HG02943 (cell line): ENCODE data around the gene HOXC12.

ENCODE experiments used
- ATAC-seq: cut with Tn5 transposase; IDR thresholded peaks from one replicate; pipeline ENCODE4 v1.9.1; 2021; ENCODE audit warnings: mild to moderate bottlenecking, low read depth, moderate library complexity; ENCODE audit not compliant: unreplicated experiment

HOXC12 gene, protein sequence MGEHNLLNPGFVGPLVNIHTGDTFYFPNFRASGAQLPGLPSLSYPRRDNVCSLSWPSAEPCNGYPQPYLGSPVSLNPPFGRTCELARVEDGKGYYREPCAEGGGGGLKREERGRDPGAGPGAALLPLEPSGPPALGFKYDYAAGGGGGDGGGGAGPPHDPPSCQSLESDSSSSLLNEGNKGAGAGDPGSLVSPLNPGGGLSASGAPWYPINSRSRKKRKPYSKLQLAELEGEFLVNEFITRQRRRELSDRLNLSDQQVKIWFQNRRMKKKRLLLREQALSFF

GRCh38 chr12:53954694-53955035, at the start of gene HOXC12:
HOXC12 (plus strand) TSS chr12:53954903; CDS start chr12:53954930, 27 bp downstream.
- no peak for ATAC-seq

- no peak for ATAC-seq
These were observed 47.6 kb upstream of the HOXC12 start for GRCh38 chr12:53907103-53907502.

DNA sequence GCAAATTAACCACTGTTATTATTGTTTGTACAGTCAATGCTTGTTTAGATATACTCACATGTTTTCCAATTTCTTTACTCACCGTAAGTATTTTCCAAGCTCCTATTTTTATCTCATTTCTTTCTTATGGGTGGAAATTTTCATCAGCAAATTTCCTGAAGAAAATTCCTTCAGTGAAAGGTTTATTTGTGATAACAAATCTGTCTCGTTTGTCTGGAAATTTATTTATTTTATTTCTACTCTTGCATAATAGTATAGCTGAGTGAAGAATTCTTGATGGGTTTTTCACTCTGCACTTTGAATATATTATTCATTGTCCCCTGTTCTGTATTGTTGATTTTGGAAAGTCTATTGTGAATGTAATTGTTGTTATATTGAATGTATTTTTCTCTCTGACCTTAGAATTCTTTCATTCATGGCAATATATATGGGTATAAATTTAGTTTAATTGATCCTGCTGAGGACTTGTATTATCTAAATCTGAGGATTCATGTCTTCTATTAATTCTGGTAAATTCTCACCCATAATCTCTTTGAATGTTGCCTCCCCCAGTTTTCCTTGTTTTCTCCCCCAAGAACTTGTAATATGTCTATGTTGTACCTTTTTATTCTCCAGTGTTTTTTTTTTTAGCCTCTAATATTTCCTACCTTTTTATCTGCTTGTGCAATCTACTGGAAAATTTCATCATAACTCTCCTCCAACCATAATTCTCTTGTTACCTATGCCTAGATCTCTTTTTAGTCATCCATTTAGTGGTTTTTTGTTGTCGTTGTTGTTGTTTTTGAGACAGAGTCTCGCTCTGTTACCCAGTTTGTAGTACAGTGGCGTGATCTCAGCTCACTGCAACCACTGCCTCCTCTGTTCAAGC, 37.7 kb upstream of the HOXC12 start:
- no peak for ATAC-seq

- ATAC-seq: no peak
These were observed 29.9 kb upstream of the HOXC12 start for GRCh38 chr12:53924521-53925405.

DNA sequence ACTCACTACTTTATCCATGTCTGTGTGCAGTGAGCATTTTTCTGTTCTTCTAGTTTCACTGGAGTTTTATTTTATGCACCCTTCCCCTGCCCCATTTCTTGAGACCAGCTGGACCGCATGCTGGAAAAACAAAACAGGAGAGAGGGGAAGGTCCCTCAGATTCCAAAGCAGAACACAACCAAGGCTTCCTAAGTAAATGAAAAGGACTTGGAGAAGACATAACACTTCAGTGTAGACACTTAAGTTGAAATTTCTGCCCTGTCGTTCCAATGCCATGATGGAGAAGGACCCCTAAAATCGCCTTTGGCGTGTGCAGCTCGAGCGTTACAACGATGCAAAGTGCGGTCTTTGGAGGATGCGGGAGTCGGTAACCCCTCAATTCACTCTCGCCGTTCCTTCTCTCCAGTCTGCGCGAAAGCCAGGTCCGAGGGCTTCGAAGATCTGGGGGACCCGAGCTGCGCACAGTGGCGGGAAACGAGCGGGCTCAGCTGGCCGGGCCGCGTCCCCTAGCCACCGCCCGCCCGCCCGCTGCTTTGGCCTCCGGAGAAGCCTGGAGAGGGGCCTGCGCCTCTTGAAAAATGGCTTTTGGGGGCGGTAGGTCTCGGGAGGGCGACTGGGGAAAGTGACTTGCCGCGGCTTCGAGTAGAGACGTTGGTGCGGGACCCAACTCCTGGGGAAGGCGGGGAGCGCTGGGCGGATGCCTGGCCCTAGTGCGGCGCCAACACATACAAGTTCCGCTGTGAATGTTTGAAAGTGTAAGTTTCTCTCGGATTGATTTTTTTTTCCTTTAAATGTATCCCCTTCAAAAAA, 27.3 kb upstream of the HOXC12 start:
- ATAC-seq: no peak

DNA sequence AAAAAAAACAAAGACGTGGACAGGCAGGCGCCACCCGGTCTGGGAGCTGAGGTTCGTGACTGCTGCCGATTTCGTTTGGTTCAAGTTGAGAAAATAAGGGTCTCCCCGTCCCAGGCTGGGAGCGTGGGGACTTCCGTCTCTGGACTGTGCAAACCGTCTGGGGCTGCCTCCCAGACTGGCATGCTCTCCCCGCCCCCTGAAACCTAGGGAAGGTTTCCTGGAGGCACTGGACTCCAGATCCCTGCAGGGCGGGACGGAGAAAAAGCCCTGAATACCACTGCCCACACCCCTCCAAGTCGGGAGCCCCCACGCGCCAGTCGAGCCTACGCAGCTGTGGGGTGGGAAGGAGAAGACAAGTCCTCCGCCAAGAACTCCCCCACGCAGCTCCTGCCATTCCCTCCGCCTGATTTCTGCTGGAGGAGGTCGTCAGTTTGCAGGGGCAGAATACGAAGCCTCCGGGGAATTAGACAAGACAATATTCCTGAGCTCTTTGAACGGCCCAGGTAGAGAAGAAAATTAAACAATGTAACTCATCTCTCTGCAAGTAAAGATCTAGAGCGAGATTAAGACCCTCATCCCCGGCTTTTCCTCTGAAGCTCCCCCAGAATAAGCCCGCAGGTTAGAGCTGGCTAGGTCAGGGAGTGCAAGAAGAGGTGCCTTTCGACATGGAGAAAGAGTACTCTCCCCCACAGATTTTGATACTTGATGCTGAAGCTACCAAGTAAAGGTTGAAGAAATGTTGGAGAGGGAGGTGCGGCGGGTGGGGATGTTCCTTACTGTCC, 26.5 kb upstream of the HOXC12 start:
- ATAC-seq: no peak

GRCh38 chr12:53929527-53929926, 25.2 kb upstream of the HOXC12 start:
- no peak for ATAC-seq

- ATAC-seq: no peak
These were observed 24.0 kb upstream of the HOXC12 start for GRCh38 chr12:53930591-53931255.

- ATAC-seq: no peak
These were observed 22.7 kb upstream of the HOXC12 start for GRCh38 chr12:53931844-53932581.

GRCh38 chr12:53932915-53933314, 21.8 kb upstream of the HOXC12 start:
- no peak for ATAC-seq

DNA sequence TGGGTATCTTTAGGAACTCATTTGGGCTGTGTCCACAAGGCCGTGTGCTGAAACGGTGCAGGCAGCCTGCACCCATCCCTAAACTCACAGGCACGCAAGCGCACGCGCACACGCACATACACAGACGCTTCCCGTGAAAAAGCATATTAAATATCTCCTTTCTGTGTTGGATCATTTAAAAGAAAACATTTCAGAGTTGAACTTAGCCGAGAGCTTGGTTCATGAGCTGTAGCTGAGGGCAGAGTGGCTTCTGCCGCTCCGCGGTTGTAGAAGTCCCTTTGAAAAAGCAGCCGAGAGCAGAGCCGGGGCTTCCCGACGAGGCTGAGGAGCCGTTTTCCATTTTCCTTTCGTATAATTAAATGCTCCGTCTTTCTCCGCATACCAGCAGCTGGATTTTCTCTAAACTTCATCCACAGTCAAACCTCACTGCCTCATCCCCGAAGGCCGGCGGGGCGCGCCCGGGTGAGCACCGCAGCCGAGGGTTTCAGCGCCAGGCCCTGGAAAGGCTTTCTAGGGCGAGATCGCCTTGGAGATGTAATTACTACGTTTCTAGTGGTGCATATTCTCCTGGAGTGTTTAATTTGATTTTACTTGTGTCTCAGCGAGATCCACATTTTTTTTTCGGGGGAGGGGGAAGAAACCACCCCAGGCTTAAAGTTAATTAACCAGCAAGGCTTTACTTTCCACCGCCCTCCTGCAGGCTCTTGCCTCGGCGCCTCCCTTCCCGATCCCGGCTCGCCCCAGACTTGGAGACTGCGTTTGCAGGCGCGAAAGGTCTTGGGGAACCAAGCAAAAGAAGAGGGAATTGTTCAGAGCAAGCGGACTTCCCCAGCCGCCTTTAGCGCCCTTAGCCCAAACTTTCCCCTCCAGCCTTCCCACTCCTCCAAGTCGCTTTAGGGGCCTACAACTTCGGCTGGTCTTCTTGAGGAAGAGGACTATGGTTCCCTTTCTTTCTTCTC, 19.0 kb upstream of the HOXC12 start:
- no peak for ATAC-seq

- ATAC-seq: no peak
These were observed 17.6 kb upstream of the HOXC12 start for GRCh38 chr12:53937099-53937498.

DNA sequence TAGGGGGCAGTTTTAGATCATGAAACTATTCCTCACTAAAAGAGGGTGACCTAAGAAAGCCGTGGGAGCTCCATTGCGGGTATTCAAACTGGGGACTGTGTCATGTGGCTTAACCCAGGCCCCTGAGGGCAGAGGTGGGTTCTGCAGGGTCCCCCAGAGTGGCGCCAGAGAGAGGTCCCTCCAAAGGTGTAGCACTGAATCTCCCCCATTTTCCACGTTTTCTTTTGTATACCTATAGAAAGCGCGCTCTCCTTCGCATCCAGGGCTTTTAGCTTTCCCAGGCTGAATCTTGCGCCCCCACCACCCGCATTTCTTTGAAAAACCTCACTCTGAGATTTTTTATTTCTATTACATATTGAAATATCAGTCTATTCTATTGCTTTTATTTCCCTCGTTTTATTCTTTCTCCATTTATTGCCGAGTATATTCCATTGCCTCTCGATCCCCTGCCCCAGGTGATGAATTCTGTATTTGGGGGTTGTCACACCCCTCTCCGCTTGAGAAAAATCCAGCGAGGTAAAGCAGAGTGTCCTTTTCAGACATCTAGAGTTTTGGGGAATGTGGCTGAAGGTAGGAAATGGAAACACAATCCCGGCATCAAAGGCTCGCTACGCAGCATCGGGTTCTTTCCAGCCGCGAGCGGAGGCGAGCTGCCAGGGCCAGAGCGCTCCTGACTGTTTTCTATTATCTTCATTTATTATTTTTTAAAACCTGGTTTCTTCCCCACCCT, 16.9 kb upstream of the HOXC12 start:
- no peak for ATAC-seq

GRCh38 chr12:53938326-53939140, 16.2 kb upstream of the HOXC12 start, which contains the start of gene HOXC13:
HOXC13 (plus strand) TSS chr12:53938831; CDS start chr12:53938907, 76 bp downstream.
- no peak for ATAC-seq
